DND-41 (cell line): Measurements from ENCODE around the gene S100Z.
"Not testable (repeated sequence)": the region's sequence is repeated elsewhere in the genome, so short reads cannot be mapped to it uniquely, and the experiment has no call there.

Experiments
- EZH2 ChIP-seq: IDR thresholded peaks from 3 replicates; pipeline ENCODE4 v1.6.1; 2012; ENCODE audit warnings: borderline replicate concordance, low read depth, mild to moderate bottlenecking, moderate library complexity, low read length, inconsistent platforms; ENCODE audit not compliant: severe bottlenecking
- TF ChIP-seq, protein P1 (sequence below): IDR thresholded peaks from 2 replicates; pipeline ENCODE4 v1.5.1; 2012; ENCODE audit warnings: borderline replicate concordance, low read length, moderate library complexity, mild to moderate bottlenecking; ENCODE audit not compliant: poor library complexity, severe bottlenecking; ENCODE audit errors: extremely low read depth

GRCh38 chr5:76826416-76826815 is 23.4 kb upstream of the S100Z start:
- TF ChIP-seq, protein P1, sequence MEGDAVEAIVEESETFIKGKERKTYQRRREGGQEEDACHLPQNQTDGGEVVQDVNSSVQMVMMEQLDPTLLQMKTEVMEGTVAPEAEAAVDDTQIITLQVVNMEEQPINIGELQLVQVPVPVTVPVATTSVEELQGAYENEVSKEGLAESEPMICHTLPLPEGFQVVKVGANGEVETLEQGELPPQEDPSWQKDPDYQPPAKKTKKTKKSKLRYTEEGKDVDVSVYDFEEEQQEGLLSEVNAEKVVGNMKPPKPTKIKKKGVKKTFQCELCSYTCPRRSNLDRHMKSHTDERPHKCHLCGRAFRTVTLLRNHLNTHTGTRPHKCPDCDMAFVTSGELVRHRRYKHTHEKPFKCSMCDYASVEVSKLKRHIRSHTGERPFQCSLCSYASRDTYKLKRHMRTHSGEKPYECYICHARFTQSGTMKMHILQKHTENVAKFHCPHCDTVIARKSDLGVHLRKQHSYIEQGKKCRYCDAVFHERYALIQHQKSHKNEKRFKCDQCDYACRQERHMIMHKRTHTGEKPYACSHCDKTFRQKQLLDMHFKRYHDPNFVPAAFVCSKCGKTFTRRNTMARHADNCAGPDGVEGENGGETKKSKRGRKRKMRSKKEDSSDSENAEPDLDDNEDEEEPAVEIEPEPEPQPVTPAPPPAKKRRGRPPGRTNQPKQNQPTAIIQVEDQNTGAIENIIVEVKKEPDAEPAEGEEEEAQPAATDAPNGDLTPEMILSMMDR, result not testable (repeated sequence)
- TF ChIP-seq EZH2, result not testable (repeated sequence)
